A204.1 (cell line): ENCODE results near the gene IFT74.

Experiments
- FAIRE-seq: peaks from 2 replicates; lab custom pipeline; 2012; peaks lifted over from hg19 to GRCh38; lab: Jason Lieb, UNC

The IFT74 gene

GRCh38 chr9:26955921-26956859 is at the start of gene IFT74:
TSS of gene IFT74 (plus strand) at chr9:26956412. CDS start at chr9:26961968, 5,556 bp downstream.
- peak; percentile 99 for FAIRE-seq

- no peak for FAIRE-seq
These were observed 43.0 kb upstream of the IFT74 start for GRCh38 chr9:26913138-26913668.

DNA sequence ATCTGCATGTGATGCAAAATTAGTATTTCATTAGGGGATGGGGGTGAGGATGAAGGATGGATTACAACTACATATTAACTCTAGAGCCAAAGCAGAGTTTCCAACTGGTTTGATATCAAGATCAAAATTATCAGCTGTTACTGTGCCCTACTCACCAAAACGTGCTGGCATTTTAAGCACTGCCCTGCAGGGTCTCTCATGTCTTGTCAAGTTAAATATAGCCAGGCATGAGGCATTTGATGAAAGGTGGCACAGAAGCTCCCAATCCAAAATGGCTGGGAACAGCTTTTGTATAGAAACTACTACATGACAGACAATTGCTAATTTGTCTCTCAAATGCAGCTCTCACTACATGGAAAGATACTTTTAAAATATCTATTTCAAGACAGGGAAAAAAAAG is 36.5 kb upstream of the IFT74 start:
- no peak for FAIRE-seq

GRCh38 chr9:26925609-26926008 is 30.6 kb upstream of the IFT74 start:
- FAIRE-seq: no peak

DNA sequence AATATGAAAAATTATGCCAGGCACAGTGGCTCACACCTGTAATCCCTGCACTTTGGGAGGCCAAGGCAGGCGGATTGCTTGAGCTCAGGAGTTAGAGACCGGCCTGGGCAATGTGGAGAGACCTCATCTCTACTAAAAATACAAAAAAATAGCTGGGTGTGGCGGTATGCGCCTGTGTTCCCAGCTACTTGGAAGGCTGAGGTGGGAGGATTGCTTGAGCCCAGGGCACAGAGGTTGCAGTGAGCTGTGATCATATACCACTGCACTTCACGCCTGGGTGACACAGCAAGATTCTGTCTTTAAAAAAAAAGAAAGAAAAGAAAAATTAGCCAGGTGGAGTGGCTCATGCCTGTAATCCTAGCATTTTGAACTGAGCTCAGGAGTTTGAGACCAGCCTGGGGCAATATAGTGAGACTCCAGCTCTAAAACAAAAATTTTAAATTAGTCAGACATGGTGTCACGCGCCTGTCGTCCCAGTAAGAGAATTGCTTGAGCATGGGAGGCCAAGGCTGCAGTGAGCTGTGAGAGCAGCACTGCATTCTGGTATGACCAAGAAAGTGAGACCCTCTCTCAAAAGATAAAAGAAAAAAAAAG is 27.2 kb upstream of the IFT74 start:
- no peak for FAIRE-seq

- FAIRE-seq: no peak
These were observed 20.4 kb upstream of the IFT74 start for GRCh38 chr9:26935847-26936246.

GRCh38 chr9:26937816-26938371 is 18.3 kb upstream of the IFT74 start:
- FAIRE-seq: no peak

GRCh38 chr9:26939955-26940711 is 16.1 kb upstream of the IFT74 start:
- no peak for FAIRE-seq

DNA sequence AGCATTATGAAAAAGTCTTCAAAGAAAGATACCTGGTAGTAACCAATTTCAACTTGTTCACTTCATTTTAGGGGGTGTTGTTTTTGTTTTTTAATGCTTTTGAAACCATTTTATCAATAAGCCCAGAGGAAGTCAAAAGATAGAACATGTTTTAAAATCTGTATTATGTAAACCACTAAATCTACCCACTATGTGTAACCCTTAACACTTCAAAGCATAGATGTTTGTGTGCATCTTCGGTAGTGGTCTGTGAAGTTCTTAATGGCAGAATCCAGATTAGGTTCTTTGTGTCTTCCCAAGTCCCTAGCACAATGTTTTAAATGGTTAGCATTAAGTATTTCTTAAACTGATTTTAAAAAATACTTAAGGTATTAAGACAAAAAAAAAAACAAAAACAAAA is 15.4 kb upstream of the IFT74 start:
- no peak for FAIRE-seq

DNA sequence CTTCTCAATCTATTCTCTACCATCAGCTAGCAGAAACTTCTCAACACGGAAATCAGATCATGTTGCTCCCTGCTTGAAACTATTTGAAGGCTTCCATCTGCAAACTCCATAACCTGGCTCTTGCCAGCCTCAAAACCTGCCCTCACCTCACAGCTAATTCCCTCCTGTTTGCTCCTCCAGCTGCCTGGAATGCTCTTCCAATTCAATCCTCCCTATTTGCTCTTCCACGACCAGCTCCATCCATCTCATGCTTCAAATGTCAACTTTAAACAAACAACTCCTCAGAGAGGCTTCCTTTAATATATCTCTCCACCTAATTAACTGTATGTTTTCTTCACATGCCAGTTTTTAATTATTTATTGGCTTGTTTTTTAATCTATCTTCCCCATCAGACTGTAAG is 10.6 kb upstream of the IFT74 start:
- no peak for FAIRE-seq

DNA sequence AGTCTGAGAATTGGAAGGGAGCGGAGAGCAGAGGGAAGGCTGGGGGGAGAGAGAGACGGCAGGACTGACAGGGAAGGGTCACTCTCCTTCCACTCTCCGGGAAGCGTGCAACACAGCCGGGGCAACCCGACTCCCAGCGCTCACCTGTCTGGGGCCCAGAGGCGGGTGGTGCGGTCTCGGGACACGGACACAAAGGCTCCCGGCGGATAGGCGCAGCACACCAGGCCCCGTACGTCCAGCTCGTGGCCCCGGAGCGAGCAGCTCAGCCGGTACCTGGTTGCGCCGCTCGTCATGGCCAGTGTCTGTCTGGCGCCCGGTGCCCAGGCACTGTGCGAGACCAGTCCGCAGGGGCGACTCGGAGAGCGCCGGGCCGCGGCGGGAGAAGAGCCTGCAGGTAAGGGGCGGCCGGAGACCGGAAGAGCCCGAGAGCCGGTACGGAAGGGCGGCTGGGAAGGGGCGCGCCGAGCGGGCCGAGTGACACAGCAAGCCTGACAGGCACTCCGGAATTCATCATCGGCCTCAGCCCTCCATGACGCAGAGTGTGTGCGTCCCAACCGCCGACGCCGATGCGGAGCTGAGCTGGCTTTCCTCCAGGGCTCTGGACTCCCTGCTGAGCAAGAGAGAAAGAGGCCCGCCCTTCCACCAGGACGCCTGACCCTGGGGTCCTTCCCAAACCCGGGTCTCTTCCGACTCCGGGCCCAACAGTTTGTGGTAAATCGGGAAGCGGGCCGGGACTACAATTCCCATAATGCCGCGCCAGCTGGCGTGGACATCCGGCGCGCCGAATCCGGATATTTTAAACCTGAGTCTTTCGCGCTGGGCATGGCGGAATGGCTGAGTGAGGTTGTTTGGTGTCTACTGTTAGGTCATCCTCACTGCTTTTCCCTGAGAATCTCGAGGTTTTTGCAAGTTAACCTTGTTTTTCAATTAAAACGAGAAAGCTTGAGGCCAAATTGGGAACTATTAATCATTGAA is 9.2 kb upstream of the IFT74 start, which contains the start of gene PLAA:
Gene PLAA, minus strand, starts transcription at position 490 of the 975 bp plus-strand sequence. Its CDS starts 197 bp downstream, at position 293.
- FAIRE-seq: peak; percentile 96

GRCh38 chr9:26947736-26948135 is 8.5 kb upstream of the IFT74 start:
- no peak for FAIRE-seq

- FAIRE-seq: peak; percentile 39
These were observed 6.6 kb upstream of the IFT74 start for GRCh38 chr9:26949637-26950069.

- FAIRE-seq: no peak
These were observed 5.7 kb upstream of the IFT74 start for GRCh38 chr9:26950521-26950920.

DNA sequence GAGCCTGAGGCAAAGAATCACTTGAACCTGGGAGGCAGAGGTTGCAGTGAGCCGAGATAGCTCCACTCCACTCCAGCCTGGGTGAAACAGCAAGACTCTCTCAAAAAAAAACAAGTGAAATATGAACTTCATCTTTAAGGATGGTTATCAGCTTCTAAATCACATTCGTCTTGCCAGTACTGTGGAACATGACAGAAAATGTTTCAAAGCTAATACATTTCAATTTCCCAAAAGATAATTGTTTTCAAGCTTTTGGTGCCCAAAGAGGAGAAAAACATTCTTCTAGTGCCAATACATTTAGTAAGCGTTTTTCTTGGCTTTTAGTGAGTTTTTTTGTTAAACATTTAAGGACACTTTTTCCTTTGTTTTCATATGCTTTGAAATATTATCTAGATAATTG is 4.4 kb upstream of the IFT74 start:
- FAIRE-seq: peak; percentile 74

GRCh38 chr9:26954050-26954508 is 2.1 kb upstream of the IFT74 start:
- peak; percentile 95 for FAIRE-seq

- FAIRE-seq: no peak
These were observed 849 bp upstream of the IFT74 start for GRCh38 chr9:26955222-26955903.

DNA sequence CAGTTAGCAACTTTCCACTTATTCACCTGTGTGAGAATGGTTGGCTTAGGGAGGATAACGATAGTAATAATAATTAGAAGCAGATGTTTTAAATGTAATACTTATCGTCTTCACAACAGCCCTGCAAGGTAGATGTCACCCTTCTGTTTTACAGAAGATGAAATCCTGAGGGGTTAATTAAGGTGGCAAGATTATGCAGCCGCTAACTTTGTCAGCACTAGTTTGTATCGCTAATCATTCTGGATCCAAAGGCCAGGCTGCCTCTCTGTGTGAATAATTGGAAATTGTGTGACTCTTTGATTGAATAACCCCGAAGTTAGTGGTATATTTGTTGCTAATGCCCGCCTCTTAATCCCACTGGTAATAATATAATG is 635 bp downstream of the IFT74 start:
- FAIRE-seq: no peak

DNA sequence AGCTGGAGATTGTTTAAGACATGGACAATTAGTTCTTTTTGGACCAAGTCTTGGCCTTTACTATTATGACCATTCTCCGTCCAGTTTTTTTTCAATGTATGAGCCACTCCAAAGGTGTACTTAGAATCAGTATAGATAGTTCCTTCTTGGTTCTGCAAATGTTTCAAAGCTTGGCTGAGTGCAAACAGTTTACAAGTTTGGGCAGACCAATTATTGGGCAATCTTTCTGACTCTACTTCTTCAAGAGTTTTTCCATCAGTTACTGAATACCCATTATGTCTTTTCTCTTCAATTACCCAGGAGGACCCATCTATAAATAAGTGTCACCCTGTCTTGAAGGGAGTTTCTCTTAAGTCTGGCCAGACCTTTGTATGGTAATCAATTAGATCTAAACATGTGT is 15.5 kb downstream of the IFT74 start:
- no peak for FAIRE-seq

- FAIRE-seq: no peak
These were observed 17.8 kb downstream of the IFT74 start for GRCh38 chr9:26973989-26974388.
